PC-9 (cell line): Measurements from ENCODE around the gene BCL2L1. TPM values are rescaled to one million over a fixed set of nuclear protein-coding genes. Genes with fewer than 3 reads are reported as not detected.
"Not testable (repeated sequence)": the region's sequence is repeated elsewhere in the genome, so short reads cannot be mapped to it uniquely, and the experiment has no call there.

Experiments used
- BruUV-seq: library from RNA; stranded (reverse); fragments of 400-500 nt; replicated peaks from 2 replicates; lab custom pipeline; 2021; lab: Mats Ljungman, UMichigan
- CTCF ChIA-PET: fragments of 300-600 bp; sonication (Branson Sonifier 250); formaldehyde crosslinking; loops from one replicate; lab custom pipeline; 2022; ENCODE audit warnings: antibody characterized with exemption; lab: Charles Lee
- POLR2A ChIA-PET: fragments of 300-600 bp; sonication (Branson Sonifier 250); formaldehyde crosslinking; loops from one replicate; lab custom pipeline; 2022; ENCODE audit warnings: antibody characterized with exemption; ENCODE audit not compliant: unreplicated experiment; lab: Charles Lee
- DNase-seq, 2 experiments: peaks; one replicate each; pipeline versions ENCODE4 v3.0.0 to v3.0.0-alpha.2; 2015 to 2022; ENCODE audit warnings: mixed read lengths in 1 of 2
- H2AFZ ChIP-seq: fragments of 200-600 bp; sonication (generic); 2 replicates; pipeline ENCODE4 v1.8.1; 2017; ENCODE audit warnings: antibody characterized with exemption
- H3F3A ChIP-seq: fragments of 200-600 bp; sonication (generic); 2 replicates; pipeline ENCODE4 v1.8.1; 2017; ENCODE audit warnings: antibody characterized with exemption, mild to moderate bottlenecking, low read depth; ENCODE audit not compliant: insufficient read depth
- H3K27ac ChIP-seq: fragments of 200-600 bp; sonication (generic); 2 replicates; pipeline ENCODE4 v1.6.1; 2016; ENCODE audit warnings: mixed run types
- H3K27me3 ChIP-seq: fragments of 200-600 bp; sonication (generic); 2 replicates; pipeline ENCODE4 v1.6.1; 2016; ENCODE audit warnings: low read depth, mixed run types; ENCODE audit not compliant: insufficient read depth
- H3K36me3 ChIP-seq: fragments of 200-600 bp; sonication (generic); 2 replicates; pipeline ENCODE4 v1.6.1; 2016; ENCODE audit warnings: low read depth, mixed run types
- H3K4me1 ChIP-seq: fragments of 200-600 bp; sonication (generic); replicated peaks from 2 replicates; pipeline ENCODE4 v1.6.1; 2016; ENCODE audit warnings: mixed run types; ENCODE audit not compliant: insufficient read depth
- H3K4me2 ChIP-seq: fragments of 200-600 bp; sonication (generic); 2 replicates; pipeline ENCODE4 v1.6.1; 2017; ENCODE audit warnings: mixed run types
- H3K4me3 ChIP-seq: fragments of 200-600 bp; sonication (generic); 2 replicates; pipeline ENCODE4 v1.6.1; 2016; ENCODE audit warnings: mixed run types
- H3K79me2 ChIP-seq: fragments of 200-600 bp; sonication (generic); 2 replicates; pipeline ENCODE4 v1.6.1; 2017; ENCODE audit warnings: low read depth, mixed run types
- H3K9me2 ChIP-seq: fragments of 200-600 bp; sonication (generic); 2 replicates; pipeline ENCODE4 v1.8.1; 2017; ENCODE audit warnings: mild to moderate bottlenecking; ENCODE audit not compliant: insufficient read depth
- H3K9me3 ChIP-seq: fragments of 200-600 bp; sonication (generic); 2 replicates; pipeline ENCODE4 v1.8.1; 2016; ENCODE audit warnings: low read depth; ENCODE audit not compliant: insufficient read depth
- H4K20me1 ChIP-seq: fragments of 200-600 bp; sonication (generic); 2 replicates; pipeline ENCODE4 v1.8.1; 2017; ENCODE audit not compliant: insufficient read depth
- EZH2 ChIP-seq: fragments of 200-600 bp; sonication (generic); IDR thresholded peaks from 2 replicates; pipeline ENCODE4 v1.8.0; 2017; ENCODE audit warnings: antibody characterized with exemption, low read depth
- intact Hi-C: fragments of 100-400 bp; cut with micrococcal nuclease; formaldehyde crosslinking; loops from one replicate; pipeline ENCODE4 v1.10.0; 2022; ENCODE audit not compliant: unreplicated experiment
- total RNA-seq: library from RNA; stranded (reverse); gene quantifications from 2 replicates; pipeline ENCODE4 v1.2.3, GENCODE V29; 2021
- TF ChIP-seq, protein P1 (sequence below): fragments of 200-600 bp; sonication (generic); conservative IDR thresholded peaks from 2 replicates; pipeline ENCODE4 v1.6.1; 2017; ENCODE audit warnings: mixed run types, antibody characterized with exemption, mild to moderate bottlenecking, moderate library complexity

BCL2L1 gene
- total RNA-seq, 1 experiment from 2014 or later, result 125 TPM

GRCh38 chr20:31747640-31748039 is 25.0 kb upstream of the BCL2L1 start:
- peaks cover 97% of the 10 kb centered on the region for H3K79me2 ChIP-seq
- TF ChIP-seq, protein P1, sequence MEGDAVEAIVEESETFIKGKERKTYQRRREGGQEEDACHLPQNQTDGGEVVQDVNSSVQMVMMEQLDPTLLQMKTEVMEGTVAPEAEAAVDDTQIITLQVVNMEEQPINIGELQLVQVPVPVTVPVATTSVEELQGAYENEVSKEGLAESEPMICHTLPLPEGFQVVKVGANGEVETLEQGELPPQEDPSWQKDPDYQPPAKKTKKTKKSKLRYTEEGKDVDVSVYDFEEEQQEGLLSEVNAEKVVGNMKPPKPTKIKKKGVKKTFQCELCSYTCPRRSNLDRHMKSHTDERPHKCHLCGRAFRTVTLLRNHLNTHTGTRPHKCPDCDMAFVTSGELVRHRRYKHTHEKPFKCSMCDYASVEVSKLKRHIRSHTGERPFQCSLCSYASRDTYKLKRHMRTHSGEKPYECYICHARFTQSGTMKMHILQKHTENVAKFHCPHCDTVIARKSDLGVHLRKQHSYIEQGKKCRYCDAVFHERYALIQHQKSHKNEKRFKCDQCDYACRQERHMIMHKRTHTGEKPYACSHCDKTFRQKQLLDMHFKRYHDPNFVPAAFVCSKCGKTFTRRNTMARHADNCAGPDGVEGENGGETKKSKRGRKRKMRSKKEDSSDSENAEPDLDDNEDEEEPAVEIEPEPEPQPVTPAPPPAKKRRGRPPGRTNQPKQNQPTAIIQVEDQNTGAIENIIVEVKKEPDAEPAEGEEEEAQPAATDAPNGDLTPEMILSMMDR, result no peak
- no peak for TF ChIP-seq EZH2
- H3K4me3 ChIP-seq, result no peak overlapping the region
- no peak overlapping the region for H3K27ac ChIP-seq
- H3K27me3 ChIP-seq, result no peaks in the 10 kb centered on the region
- no peaks in the 10 kb centered on the region for H3K4me1 ChIP-seq
- no TSS peak for BruUV-seq
- no peak overlapping the region for H3K4me2 ChIP-seq
- H3K9me3 ChIP-seq, result no peaks in the 10 kb centered on the region
- CTCF ChIA-PET, result interaction anchor here (0.6 to 0.7 kb wide), 3 partner anchors 190 to 1728 kb away, joined by 3 to 9 read pairs (median 3); no protein-coding TSS in a partner anchor
- H3K36me3 ChIP-seq, result peaks cover 28% of the 10 kb centered on the region; the same call in 1 of the 2 replicates
- no peak for DNase-seq
- POLR2A ChIA-PET, result no interaction called here
- H2AFZ ChIP-seq, result no peak overlapping the region
- H3F3A ChIP-seq, result no peaks in the 10 kb centered on the region; the same call in 1 of the 2 replicates
- H3K9me2 ChIP-seq, result no peaks in the 10 kb centered on the region
- H4K20me1 ChIP-seq, result peaks cover 8% of the 10 kb centered on the region
- intact Hi-C loops, result no loop called here

DNA sequence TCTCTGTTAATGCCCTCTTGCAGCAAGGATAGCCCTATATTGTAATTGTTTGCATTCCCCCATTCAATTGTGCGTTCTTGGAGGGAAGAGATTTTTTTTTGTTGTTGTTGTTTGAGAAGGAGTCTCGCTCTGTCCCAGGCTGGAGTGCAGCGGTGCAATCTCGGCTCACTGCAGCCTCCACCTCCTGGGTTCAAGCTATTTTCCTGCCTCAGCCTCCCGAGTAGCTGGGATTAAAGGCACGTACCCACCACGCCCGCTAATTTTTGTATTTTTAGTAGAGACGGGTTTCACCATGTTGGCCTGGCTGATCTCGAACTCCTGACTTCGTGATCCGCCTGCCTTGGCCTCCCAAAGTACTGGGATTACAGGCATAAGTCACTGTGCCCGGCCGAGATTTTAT is 24.4 kb upstream of the BCL2L1 start:
- POLR2A ChIA-PET, BruUV-seq: not testable (repeated sequence)
- H3K36me3 ChIP-seq, result peaks cover 28% of the 10 kb centered on the region; the same call in 1 of the 2 replicates

DNA sequence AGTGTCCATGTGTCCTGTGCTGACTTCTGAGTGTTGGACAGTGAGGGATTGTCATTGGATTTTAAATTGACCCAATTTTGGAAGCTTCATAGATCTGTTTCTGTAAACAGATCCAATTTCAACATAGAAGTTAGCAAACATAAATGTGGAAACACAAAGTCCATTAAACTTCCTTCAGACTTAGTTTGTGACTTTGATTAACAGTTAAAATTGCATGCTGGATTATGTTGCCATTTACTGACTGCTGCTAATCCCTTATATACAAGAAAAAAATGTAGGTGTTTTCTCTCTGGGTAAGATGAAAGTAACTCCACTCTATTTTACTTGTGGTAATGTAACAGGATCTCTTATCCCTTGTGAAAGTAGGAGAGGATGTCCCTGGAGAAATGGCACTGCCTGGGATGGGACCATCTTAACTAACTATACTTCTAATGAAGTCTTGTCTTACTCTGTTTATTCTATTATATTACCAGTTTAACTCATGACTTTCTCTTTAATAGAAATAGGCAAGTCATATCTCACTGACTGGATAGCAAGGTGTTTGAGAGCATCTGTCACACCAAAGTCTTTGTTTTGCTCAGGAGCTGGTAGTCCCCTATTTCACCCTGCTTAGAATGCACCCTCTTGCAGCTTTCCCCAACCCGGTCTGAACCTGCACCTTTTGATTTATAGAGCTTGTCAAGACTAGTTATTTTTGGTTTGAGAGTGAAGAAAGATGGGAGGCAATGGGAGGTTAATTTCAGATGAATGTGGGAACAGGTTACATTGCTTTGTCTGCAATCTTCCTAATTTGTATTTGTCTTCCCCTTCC is 23.6 kb upstream of the BCL2L1 start:
- ChIA-PET CTCF (no interaction called here), POLR2A (no interaction called here)
- no peak overlapping the region for H3K4me2 ChIP-seq

More for the DNA sequence above, 24.4 kb upstream of the BCL2L1 start:
- H4K20me1 ChIP-seq, H3K9me3 ChIP-seq, H3K4me2 ChIP-seq, intact Hi-C loops, H3K27me3 ChIP-seq, H3K4me3 ChIP-seq, H3K27ac ChIP-seq, H2AFZ ChIP-seq, H3F3A ChIP-seq, DNase-seq, CTCF ChIA-PET, H3K4me1 ChIP-seq, H3K9me2 ChIP-seq: not testable (repeated sequence)
- peaks cover 97% of the 10 kb centered on the region for H3K79me2 ChIP-seq

More for the DNA sequence above, 23.6 kb upstream of the BCL2L1 start:
- H3K4me3 ChIP-seq, result no peak overlapping the region
- intact Hi-C loops, result no loop called here
- no peak overlapping the region for H2AFZ ChIP-seq
- no peaks in the 10 kb centered on the region for H3K27me3 ChIP-seq
- DNase-seq, result no peak
- TF ChIP-seq EZH2, result no peak
- TF ChIP-seq, protein P1, result no peak
- no TSS peak for BruUV-seq
- H3K4me1 ChIP-seq, result peaks cover 7% of the 10 kb centered on the region
- H3F3A ChIP-seq, result no peaks in the 10 kb centered on the region; the same call in 1 of the 2 replicates
- H3K9me2 ChIP-seq, result no peaks in the 10 kb centered on the region
- H3K36me3 ChIP-seq, result peaks cover 27% of the 10 kb centered on the region; the same call in 1 of the 2 replicates
- H4K20me1 ChIP-seq, result peaks cover 4% of the 10 kb centered on the region; the same call in 1 of the 2 replicates
- no peaks in the 10 kb centered on the region for H3K9me3 ChIP-seq
- H3K27ac ChIP-seq, result no peak overlapping the region
- H3K79me2 ChIP-seq, result peaks cover 97% of the 10 kb centered on the region
